LNCAP (cell line): Measurements from ENCODE around the gene LTO1.

Source experiments
- TF ChIP-seq, protein P1 (sequence below): fragments of 450-650 bp; IDR thresholded peaks from 2 replicates; pipeline ENCODE4 v1.5.1; 2017; ENCODE audit warnings: mild to moderate bottlenecking

LTO1 gene

DNA sequence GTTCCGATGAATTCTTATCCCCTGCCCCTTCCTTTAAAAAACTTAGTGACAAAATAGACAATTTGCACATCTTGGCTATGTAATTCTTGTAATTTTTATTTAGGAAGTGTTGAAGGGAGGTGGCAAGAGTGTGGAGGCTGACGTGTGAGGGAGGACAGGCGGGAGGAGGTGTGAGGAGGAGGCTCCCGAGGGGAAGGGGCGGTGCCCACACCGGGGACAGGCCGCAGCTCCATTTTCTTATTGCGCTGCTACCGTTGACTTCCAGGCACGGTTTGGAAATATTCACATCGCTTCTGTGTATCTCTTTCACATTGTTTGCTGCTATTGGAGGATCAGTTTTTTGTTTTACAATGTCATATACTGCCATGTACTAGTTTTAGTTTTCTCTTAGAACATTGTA, 22.2 kb downstream of the LTO1 start:
- TF ChIP-seq, protein P1, sequence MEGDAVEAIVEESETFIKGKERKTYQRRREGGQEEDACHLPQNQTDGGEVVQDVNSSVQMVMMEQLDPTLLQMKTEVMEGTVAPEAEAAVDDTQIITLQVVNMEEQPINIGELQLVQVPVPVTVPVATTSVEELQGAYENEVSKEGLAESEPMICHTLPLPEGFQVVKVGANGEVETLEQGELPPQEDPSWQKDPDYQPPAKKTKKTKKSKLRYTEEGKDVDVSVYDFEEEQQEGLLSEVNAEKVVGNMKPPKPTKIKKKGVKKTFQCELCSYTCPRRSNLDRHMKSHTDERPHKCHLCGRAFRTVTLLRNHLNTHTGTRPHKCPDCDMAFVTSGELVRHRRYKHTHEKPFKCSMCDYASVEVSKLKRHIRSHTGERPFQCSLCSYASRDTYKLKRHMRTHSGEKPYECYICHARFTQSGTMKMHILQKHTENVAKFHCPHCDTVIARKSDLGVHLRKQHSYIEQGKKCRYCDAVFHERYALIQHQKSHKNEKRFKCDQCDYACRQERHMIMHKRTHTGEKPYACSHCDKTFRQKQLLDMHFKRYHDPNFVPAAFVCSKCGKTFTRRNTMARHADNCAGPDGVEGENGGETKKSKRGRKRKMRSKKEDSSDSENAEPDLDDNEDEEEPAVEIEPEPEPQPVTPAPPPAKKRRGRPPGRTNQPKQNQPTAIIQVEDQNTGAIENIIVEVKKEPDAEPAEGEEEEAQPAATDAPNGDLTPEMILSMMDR, result no peak

DNA sequence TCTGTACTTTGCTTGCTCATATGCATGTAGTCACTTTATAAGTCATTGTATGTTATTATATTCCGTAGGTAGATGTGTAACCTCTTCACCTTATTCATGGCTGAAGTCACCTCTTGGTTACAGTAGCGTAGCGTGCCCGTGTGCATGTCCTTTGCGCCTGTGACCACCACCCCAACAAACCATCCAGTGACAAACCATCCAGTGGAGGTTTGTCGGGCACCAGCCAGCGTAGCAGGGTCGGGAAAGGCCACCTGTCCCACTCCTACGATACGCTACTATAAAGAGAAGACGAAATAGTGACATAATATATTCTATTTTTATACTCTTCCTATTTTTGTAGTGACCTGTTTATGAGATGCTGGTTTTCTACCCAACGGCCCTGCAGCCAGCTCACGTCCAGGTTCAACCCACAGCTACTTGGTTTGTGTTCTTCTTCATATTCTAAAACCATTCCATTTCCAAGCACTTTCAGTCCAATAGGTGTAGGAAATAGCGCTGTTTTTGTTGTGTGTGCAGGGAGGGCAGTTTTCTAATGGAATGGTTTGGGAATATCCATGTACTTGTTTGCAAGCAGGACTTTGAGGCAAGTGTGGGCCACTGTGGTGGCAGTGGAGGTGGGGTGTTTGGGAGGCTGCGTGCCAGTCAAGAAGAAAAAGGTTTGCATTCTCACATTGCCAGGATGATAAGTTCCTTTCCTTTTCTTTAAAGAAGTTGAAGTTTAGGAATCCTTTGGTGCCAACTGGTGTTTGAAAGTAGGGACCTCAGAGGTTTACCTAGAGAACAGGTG, 23.1 kb downstream of the LTO1 start:
- TF ChIP-seq, protein P1, result no peak

GRCh38 chr11:69650832-69651344, 24.3 kb downstream of the LTO1 start:
- TF ChIP-seq, protein P1, result no peak

GRCh38 chr11:69650081-69650831, 24.9 kb downstream of the LTO1 start:
- TF ChIP-seq, protein P1, result no peak

- TF ChIP-seq, protein P1, result no peak
These were observed 25.6 kb downstream of the LTO1 start for GRCh38 chr11:69649576-69649900.

DNA sequence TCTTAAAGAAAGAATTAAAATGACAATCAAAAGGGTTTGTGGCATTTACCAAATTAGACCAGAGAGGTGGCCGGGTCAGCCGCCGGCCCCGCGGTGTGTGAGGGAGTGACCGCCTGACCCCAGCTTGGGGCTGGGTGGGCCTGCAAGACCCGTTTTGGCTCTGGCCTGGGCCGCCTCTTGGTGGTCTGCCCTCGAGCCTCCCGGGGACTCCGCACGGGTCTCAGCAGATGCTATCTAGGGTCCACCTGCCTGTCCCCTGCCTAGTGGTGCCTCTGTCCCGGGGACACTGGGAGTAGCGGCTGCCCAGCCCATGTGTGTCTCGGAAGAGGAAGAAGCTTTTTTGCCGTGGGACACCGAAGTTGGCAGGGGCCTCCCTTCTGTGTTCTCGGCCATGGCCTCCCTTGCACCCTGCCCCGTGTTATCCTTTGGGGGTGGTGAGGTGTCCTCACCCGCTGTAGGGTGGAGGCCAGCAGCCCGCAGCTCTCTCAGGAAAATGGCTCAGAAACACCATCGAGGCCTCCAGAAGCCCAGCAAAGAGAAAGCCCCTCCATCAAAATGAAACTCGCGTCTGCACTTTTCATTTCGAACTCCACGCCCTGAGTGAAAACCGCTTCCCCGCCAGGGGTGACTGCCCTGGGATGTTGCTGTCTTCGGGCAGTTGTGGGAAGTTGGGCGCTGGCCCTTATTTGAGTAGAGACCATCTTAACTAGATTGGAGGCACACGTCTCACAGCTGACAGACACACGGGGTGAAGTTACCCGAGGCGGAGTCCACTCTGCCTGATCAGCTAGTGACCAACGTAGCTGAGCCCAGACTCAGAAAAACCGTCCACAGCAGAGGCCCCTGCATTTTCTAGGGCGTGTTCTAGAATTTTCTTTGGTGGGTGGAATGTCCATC, 26.2 kb downstream of the LTO1 start:
- TF ChIP-seq, protein P1, result no peak

- TF ChIP-seq, protein P1, result no peak
These were observed 27.2 kb downstream of the LTO1 start for GRCh38 chr11:69647761-69648497.
